K562 (cell line): ENCODE data around the gene AGPAT1. TPM values are rescaled to one million over a fixed set of nuclear protein-coding genes. Genes with fewer than 3 reads are reported as not detected.

Experiments
- EWSR1 ChIP-seq: fragments of 450-650 bp; IDR thresholded peaks from 2 replicates; pipeline ENCODE4 v1.6.1; 2018; ENCODE audit warnings: borderline replicate concordance, mild to moderate bottlenecking, low read depth, moderate library complexity; ENCODE audit not compliant: partially characterized antibody
- RBM15 ChIP-seq: fragments of 200-400 bp; formaldehyde crosslinking; IDR thresholded peaks from 2 replicates; pipeline ENCODE4 v1.6.1; 2018; ENCODE audit warnings: mild to moderate bottlenecking, low read length, moderate library complexity; ENCODE audit not compliant: insufficient read depth
- SMC3 ChIP-seq: conservative IDR thresholded peaks from 2 replicates; pipeline ENCODE4 v1.6.1; 2011; ENCODE audit warnings: low read depth, low read length, improper control_type of control experiment; ENCODE audit not compliant: insufficient read depth
- TCF7L2 ChIP-seq: fragments of 150-350 bp; IDR thresholded peaks from 2 replicates; pipeline ENCODE4 v1.6.1; 2016; ENCODE audit warnings: low read depth, mild to moderate bottlenecking, low read length, moderate library complexity
- ZNF644 ChIP-seq: fragments of 200-800 bp; sonication (Bioruptor generic); IDR thresholded peaks from 2 replicates; pipeline ENCODE4 v1.6.1; 2016; ENCODE audit warnings: low read depth, missing genetic modification characterization, missing compliant biosample characterization
- polyA plus RNA-seq, 8 experiments: library from polyadenylated mRNA; depleted of rRNA in 4 of 8; stranded (reverse) in 5 of 8; unstranded in 3 of 8; fragments of >200 nt; fragmentation: Nextera tagmentation in 2 of 8; fragmentation: Illumina TruSeq in 1 of 8; extraction: Ambion mirVana in 2 of 8; extraction: Trizol in 1 of 8; gene quantifications; 2 replicates each; pipeline versions ENCODE4 v1.2.1 to v1.2.3, GENCODE V29; 2011 to 2014; ENCODE audit warnings: inconsistent platforms in 1 of 8, missing spikeins in 1 of 8
- total RNA-seq, 7 experiments: library from RNA; depleted of rRNA in 6 of 7; stranded (reverse); fragments of >200 nt in 6 of 7; fragmentation: Illumina TruSeq in 2 of 7; extraction: Trizol in 2 of 7; gene quantifications; 2 replicates each; pipeline versions ENCODE4 v1.2.1 to v1.2.3, GENCODE V29; 2011 to 2021; ENCODE audit warnings: low replicate concordance in 1 of 7
- TF ChIP-seq, protein P1 (sequence below), 2 experiments: fragments of 450-650 bp; formaldehyde crosslinking in 1 of 2; IDR thresholded peaks; 2 replicates each; pipeline versions ENCODE4 v1.4.0 to v1.6.1; 2014 to 2020; ENCODE audit warnings: mild to moderate bottlenecking in 2 of 2, borderline replicate concordance in 1 of 2, low read depth in 1 of 2
- TF ChIP-seq, protein P2 (sequence below), 2 experiments: fragments of 450-650 bp; conservative IDR thresholded peaks; 2 replicates each; pipeline ENCODE4 v1.6.1; 2017; ENCODE audit warnings: mild to moderate bottlenecking in 2 of 2, moderate library complexity in 2 of 2
- TF ChIP-seq, protein P3 (sequence below): fragments of 450-650 bp; IDR thresholded peaks from 2 replicates; pipeline ENCODE4 v1.6.1; 2018; ENCODE audit warnings: mild to moderate bottlenecking, low read depth; ENCODE audit not compliant: partially characterized antibody
- TF ChIP-seq, protein P4 (sequence below): fragments of 250-450 bp; sonication (Bioruptor Pico); IDR thresholded peaks from 2 replicates; pipeline ENCODE4 v1.4.0; 2020; ENCODE audit warnings: borderline replicate concordance
- TF ChIP-seq, protein P5 (sequence below): IDR thresholded peaks from 2 replicates; pipeline ENCODE4 v1.6.1; 2016; ENCODE audit warnings: missing genetic modification characterization, missing compliant biosample characterization

AGPAT1 gene
- total and polyA plus RNA-seq, 9 of the 15 experiments (the other 6 are each of a cell fraction or from before 2014, with no cell fraction given): 37.9 to 176 (median 69.4) TPM

DNA sequence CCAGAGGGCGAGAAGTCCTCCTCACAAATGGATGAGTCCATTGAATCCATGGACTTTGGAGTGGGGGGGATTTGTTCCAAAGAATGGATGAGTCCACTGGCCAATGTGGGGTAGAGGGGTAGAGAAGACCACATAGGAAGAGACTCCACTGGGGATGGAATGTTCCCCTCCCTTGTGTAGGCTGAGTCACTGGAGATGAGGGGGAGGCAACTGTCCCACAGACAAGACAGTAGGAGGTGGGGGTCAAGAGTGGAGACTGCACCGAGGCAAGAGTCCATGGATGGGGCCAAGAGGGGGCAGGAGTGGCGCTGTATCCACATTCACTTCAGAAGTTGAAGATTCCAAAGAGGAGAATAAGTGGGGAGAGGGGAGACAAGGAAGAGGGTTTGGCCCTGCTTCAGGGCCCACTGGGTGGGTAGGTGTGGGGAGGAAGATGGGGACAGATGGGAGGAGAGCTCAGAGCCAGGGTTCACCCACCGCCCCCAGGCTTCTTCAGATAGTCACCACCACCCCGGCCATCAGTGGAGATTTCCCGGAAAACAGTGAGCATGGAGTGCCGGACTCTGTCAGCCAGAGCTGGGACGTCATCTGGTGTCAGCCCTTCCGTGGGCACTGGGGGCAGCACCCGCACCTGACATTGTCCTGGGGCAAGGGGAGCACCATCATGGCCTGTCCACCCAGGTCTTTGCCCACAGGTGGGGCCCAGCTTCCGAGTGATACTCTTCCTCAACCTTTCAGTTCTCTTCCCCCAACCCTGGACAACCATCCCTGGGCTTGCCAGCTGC, 6.9 kb downstream of the AGPAT1 start (continued):
- TF ChIP-seq, protein P1, sequence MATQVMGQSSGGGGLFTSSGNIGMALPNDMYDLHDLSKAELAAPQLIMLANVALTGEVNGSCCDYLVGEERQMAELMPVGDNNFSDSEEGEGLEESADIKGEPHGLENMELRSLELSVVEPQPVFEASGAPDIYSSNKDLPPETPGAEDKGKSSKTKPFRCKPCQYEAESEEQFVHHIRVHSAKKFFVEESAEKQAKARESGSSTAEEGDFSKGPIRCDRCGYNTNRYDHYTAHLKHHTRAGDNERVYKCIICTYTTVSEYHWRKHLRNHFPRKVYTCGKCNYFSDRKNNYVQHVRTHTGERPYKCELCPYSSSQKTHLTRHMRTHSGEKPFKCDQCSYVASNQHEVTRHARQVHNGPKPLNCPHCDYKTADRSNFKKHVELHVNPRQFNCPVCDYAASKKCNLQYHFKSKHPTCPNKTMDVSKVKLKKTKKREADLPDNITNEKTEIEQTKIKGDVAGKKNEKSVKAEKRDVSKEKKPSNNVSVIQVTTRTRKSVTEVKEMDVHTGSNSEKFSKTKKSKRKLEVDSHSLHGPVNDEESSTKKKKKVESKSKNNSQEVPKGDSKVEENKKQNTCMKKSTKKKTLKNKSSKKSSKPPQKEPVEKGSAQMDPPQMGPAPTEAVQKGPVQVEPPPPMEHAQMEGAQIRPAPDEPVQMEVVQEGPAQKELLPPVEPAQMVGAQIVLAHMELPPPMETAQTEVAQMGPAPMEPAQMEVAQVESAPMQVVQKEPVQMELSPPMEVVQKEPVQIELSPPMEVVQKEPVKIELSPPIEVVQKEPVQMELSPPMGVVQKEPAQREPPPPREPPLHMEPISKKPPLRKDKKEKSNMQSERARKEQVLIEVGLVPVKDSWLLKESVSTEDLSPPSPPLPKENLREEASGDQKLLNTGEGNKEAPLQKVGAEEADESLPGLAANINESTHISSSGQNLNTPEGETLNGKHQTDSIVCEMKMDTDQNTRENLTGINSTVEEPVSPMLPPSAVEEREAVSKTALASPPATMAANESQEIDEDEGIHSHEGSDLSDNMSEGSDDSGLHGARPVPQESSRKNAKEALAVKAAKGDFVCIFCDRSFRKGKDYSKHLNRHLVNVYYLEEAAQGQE (IDR thresholded peaks at IDR 0.05; ENCODE audit: borderline replicate concordance): no peak
- TF ChIP-seq, protein P1 (CRISPR knock-in tag; IDR thresholded peaks at IDR 0.05; ENCODE audit: low read depth): no peak
- TF ChIP-seq, protein P2, sequence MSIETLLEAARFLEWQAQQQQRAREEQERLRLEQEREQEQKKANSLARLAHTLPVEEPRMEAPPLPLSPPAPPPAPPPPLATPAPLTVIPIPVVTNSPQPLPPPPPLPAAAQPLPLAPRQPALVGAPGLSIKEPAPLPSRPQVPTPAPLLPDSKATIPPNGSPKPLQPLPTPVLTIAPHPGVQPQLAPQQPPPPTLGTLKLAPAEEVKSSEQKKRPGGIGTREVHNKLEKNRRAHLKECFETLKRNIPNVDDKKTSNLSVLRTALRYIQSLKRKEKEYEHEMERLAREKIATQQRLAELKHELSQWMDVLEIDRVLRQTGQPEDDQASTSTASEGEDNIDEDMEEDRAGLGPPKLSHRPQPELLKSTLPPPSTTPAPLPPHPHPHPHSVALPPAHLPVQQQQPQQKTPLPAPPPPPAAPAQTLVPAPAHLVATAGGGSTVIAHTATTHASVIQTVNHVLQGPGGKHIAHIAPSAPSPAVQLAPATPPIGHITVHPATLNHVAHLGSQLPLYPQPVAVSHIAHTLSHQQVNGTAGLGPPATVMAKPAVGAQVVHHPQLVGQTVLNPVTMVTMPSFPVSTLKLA (conservative IDR thresholded peaks at IDR 0.05): 0 out of 4 replicates have a peak, but pooled peaks of 1 of the 2 experiments have one; percentile 22
- TF ChIP-seq, protein P3, sequence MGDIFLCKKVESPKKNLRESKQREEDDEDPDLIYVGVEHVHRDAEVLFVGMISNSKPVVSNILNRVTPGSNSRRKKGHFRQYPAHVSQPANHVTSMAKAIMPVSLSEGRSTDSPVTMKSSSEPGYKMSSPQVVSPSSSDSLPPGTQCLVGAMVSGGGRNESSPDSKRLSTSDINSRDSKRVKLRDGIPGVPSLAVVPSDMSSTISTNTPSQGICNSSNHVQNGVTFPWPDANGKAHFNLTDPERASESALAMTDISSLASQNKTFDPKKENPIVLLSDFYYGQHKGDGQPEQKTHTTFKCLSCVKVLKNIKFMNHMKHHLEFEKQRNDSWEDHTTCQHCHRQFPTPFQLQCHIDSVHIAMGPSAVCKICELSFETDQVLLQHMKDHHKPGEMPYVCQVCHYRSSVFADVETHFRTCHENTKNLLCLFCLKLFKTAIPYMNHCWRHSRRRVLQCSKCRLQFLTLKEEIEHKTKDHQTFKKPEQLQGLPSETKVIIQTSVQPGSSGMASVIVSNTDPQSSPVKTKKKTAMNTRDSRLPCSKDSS: no peak
- TF ChIP-seq TCF7L2: no peak; the same call in 1 of the 2 replicates
- no peak for TF ChIP-seq RBM15
- TF ChIP-seq, protein P4, sequence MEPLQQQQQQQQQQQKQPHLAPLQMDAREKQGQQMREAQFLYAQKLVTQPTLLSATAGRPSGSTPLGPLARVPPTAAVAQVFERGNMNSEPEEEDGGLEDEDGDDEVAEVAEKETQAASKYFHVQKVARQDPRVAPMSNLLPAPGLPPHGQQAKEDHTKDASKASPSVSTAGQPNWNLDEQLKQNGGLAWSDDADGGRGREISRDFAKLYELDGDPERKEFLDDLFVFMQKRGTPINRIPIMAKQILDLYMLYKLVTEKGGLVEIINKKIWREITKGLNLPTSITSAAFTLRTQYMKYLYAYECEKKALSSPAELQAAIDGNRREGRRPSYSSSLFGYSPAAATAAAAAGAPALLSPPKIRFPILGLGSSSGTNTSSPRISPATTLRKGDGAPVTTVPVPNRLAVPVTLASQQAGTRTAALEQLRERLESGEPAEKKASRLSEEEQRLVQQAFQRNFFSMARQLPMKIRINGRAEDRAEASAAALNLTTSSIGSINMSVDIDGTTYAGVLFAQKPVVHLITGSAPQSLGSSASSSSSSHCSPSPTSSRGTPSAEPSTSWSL (CRISPR knock-in tag): no peak
- TF ChIP-seq, protein P5, sequence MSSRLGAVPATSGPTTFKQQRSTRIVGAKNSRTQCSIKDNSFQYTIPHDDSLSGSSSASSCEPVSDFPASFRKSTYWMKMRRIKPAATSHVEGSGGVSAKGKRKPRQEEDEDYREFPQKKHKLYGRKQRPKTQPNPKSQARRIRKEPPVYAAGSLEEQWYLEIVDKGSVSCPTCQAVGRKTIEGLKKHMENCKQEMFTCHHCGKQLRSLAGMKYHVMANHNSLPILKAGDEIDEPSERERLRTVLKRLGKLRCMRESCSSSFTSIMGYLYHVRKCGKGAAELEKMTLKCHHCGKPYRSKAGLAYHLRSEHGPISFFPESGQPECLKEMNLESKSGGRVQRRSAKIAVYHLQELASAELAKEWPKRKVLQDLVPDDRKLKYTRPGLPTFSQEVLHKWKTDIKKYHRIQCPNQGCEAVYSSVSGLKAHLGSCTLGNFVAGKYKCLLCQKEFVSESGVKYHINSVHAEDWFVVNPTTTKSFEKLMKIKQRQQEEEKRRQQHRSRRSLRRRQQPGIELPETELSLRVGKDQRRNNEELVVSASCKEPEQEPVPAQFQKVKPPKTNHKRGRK (tag): no peak
- no peak for TF ChIP-seq ZNF644 (tag)
- no peak for TF ChIP-seq SMC3
- TF ChIP-seq EWSR1: no peak
